ENCODE measurements around the gene C11orf65. TPM values are rescaled to one million over a fixed set of nuclear protein-coding genes. Genes with fewer than 3 reads are reported as not detected.

The C11orf65 gene
- total RNA-seq, 1 donor from 2014 or later, result 1.00 TPM

DNA sequence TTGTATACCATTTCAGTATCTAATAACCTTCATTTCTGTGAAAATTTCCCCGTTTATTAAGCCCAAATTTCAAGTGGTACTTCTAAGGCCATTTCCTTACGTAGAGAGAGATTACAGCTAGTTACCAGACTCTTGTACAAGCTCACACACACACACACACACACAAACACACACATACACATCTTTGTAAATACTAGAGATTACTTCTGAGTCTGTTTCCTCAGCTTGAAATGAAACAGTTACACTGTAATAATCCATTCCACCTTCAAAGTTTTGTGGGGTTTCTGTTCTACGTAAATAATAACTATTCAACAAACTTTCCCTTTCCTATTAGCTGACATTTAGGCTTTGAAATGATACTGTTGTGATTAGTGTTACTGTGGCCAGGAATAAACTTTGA is 24.6 kb upstream of the C11orf65 start:
- Histone ChIP-seq H3K9me3 (ENCODE audit: insufficient read depth, low read depth, low read length) (no peaks in the 10 kb centered on the region), H3K36me3 (ENCODE audit: insufficient read depth, low read length) (peaks cover 3% of the 10 kb centered on the region), H3K27me3 (ENCODE audit: insufficient read depth, low read length) (no peaks in the 10 kb centered on the region), H3K4me1 (ENCODE audit: insufficient read depth, low read length) (peaks cover 6% of the 10 kb centered on the region), H4K20me1 (ENCODE audit: insufficient read depth, low read length) (no peaks in the 10 kb centered on the region), H3K9ac (ENCODE audit: low read length) (no peak overlapping the region), H3K27ac (ENCODE audit: low read depth, low read length) (no peak overlapping the region), H3K4me3 (ENCODE audit: insufficient read depth, low read depth, low read length) (no peak overlapping the region), H2AFZ (ENCODE audit: low read depth, low read length) (no peak overlapping the region), H3K79me2 (ENCODE audit: insufficient read depth, low read length) (peaks cover 46% of the 10 kb centered on the region), H3K4me2 (ENCODE audit: low read length) (no peak overlapping the region)
- Mint-ChIP-seq H3K4me3 (ENCODE audit: unreplicated experiment) (no peak overlapping the region), H3K27me3 (ENCODE audit: low read depth, unreplicated experiment) (no peaks in the 10 kb centered on the region), H3K4me1 (ENCODE audit: low read depth, unreplicated experiment) (peaks cover 6% of the 10 kb centered on the region), H3K36me3 (ENCODE audit: low read depth, unreplicated experiment) (peaks cover 6% of the 10 kb centered on the region), H3K9me3 (ENCODE audit: unreplicated experiment) (no peaks in the 10 kb centered on the region), H3K27ac (ENCODE audit: unreplicated experiment) (no peak overlapping the region)
- FAIRE-seq, result no peak
- no peak for DNase-seq (ENCODE audit: low read depth)
- no peak for TF ChIP-seq EZH2 (IDR thresholded peaks at IDR 0.05; ENCODE audit: insufficient read depth, low read length)
- TF ChIP-seq, protein P1, sequence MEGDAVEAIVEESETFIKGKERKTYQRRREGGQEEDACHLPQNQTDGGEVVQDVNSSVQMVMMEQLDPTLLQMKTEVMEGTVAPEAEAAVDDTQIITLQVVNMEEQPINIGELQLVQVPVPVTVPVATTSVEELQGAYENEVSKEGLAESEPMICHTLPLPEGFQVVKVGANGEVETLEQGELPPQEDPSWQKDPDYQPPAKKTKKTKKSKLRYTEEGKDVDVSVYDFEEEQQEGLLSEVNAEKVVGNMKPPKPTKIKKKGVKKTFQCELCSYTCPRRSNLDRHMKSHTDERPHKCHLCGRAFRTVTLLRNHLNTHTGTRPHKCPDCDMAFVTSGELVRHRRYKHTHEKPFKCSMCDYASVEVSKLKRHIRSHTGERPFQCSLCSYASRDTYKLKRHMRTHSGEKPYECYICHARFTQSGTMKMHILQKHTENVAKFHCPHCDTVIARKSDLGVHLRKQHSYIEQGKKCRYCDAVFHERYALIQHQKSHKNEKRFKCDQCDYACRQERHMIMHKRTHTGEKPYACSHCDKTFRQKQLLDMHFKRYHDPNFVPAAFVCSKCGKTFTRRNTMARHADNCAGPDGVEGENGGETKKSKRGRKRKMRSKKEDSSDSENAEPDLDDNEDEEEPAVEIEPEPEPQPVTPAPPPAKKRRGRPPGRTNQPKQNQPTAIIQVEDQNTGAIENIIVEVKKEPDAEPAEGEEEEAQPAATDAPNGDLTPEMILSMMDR (IDR thresholded peaks at IDR 0.05; ENCODE audit: insufficient read depth, low read depth, low read length), result no peak

DNA sequence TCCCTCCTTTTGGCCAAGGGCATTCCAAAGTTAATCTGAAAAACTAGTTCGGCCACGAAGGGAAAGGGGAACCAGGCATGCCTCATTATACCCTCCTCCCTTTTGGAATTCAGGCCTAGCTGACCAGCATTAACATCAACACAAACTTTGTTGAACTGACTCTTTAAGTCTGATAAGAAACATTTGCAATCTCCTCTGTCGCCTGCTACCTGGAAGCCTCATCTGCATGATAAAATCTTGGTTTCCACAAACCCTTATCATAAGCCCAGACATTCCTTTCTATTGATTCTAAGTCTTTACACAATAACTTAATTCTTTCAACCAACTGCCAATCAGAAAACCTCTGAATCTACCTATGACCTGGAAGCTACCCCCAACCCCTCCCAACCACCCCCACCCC is 19.5 kb upstream of the C11orf65 start:
- peaks cover 21% of the 10 kb centered on the region for H3K36me3 Mint-ChIP-seq (ENCODE audit: low read depth, unreplicated experiment)
- TF ChIP-seq EZH2 (IDR thresholded peaks at IDR 0.05; ENCODE audit: insufficient read depth, low read length), result no peak
- TF ChIP-seq, protein P1 (IDR thresholded peaks at IDR 0.05; ENCODE audit: insufficient read depth, low read depth, low read length), result no peak
- H3K9me3 ChIP-seq (ENCODE audit: insufficient read depth, low read depth, low read length), result no peaks in the 10 kb centered on the region
- no peak overlapping the region for H3K27ac Mint-ChIP-seq (ENCODE audit: unreplicated experiment)
- no peaks in the 10 kb centered on the region for H3K27me3 Mint-ChIP-seq (ENCODE audit: low read depth, unreplicated experiment)
- H3K4me3 ChIP-seq (ENCODE audit: insufficient read depth, low read depth, low read length), result no peak overlapping the region
- H3K9me3 Mint-ChIP-seq (ENCODE audit: unreplicated experiment), result no peaks in the 10 kb centered on the region
- H3K27me3 ChIP-seq (ENCODE audit: insufficient read depth, low read length), result no peaks in the 10 kb centered on the region
- no peaks in the 10 kb centered on the region for H3K4me1 Mint-ChIP-seq (ENCODE audit: low read depth, unreplicated experiment)
- peaks cover 3% of the 10 kb centered on the region for H3K4me1 ChIP-seq (ENCODE audit: insufficient read depth, low read length)
- no peaks in the 10 kb centered on the region for H4K20me1 ChIP-seq (ENCODE audit: insufficient read depth, low read length)
- no peak overlapping the region for H3K4me3 Mint-ChIP-seq (ENCODE audit: unreplicated experiment)
- no peak for DNase-seq (ENCODE audit: low read depth)
- no peak overlapping the region for H3K27ac ChIP-seq (ENCODE audit: low read depth, low read length)
- H3K4me2 ChIP-seq (ENCODE audit: low read length), result no peak overlapping the region
- FAIRE-seq, result no peak
- peaks cover 10% of the 10 kb centered on the region for H3K79me2 ChIP-seq (ENCODE audit: insufficient read depth, low read length)
- H3K9ac ChIP-seq (ENCODE audit: low read length), result no peak overlapping the region
- peaks cover 19% of the 10 kb centered on the region for H3K36me3 ChIP-seq (ENCODE audit: insufficient read depth, low read length)
- no peak overlapping the region for H2AFZ ChIP-seq (ENCODE audit: low read depth, low read length)

DNA sequence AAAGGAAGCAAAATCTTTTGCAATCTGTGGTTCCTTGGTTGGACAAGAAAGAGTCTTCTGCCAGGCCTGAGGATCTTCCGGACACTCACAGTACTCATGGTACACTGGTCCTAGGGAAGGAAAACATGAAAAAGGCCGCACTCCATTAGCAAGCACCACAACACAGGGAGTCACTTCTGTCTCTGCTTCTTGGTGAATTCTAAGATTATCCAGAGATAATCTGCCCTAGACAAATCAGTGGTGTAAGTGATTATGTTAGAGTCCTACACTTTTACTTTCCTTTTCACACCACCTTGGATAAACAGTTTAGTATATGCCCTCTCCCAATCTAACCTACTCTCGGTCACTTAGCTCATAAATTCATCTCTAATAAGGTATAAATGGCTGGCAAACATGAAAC is 19.0 kb upstream of the C11orf65 start:
- H3K27ac Mint-ChIP-seq (ENCODE audit: unreplicated experiment), result no peak overlapping the region
- no peaks in the 10 kb centered on the region for H3K4me1 Mint-ChIP-seq (ENCODE audit: low read depth, unreplicated experiment)
- no peak overlapping the region for H3K4me2 ChIP-seq (ENCODE audit: low read length)

More for the DNA sequence above, 19.0 kb upstream of the C11orf65 start:
- Histone ChIP-seq H3K79me2 (ENCODE audit: insufficient read depth, low read length) (peaks cover 7% of the 10 kb centered on the region), H3K4me3 (ENCODE audit: insufficient read depth, low read depth, low read length) (no peak overlapping the region), H2AFZ (ENCODE audit: low read depth, low read length) (no peak overlapping the region), H3K27me3 (ENCODE audit: insufficient read depth, low read length) (no peaks in the 10 kb centered on the region), H3K9ac (ENCODE audit: low read length) (no peak overlapping the region), H3K36me3 (ENCODE audit: insufficient read depth, low read length) (peaks cover 22% of the 10 kb centered on the region), H4K20me1 (ENCODE audit: insufficient read depth, low read length) (no peaks in the 10 kb centered on the region), H3K27ac (ENCODE audit: low read depth, low read length) (no peak overlapping the region), H3K9me3 (ENCODE audit: insufficient read depth, low read depth, low read length) (no peaks in the 10 kb centered on the region), H3K4me1 (ENCODE audit: insufficient read depth, low read length) (peaks cover 3% of the 10 kb centered on the region)
- DNase-seq (ENCODE audit: low read depth) (no peak), FAIRE-seq (no peak)
- H3K36me3 Mint-ChIP-seq (ENCODE audit: low read depth, unreplicated experiment), result peaks cover 23% of the 10 kb centered on the region
- H3K9me3 Mint-ChIP-seq (ENCODE audit: unreplicated experiment), result no peaks in the 10 kb centered on the region
- no peak overlapping the region for H3K4me3 Mint-ChIP-seq (ENCODE audit: unreplicated experiment)
- H3K27me3 Mint-ChIP-seq (ENCODE audit: low read depth, unreplicated experiment), result no peaks in the 10 kb centered on the region
- TF ChIP-seq EZH2 (IDR thresholded peaks at IDR 0.05; ENCODE audit: insufficient read depth, low read length), result no peak
- TF ChIP-seq, protein P1 (IDR thresholded peaks at IDR 0.05; ENCODE audit: insufficient read depth, low read depth, low read length), result no peak
